ENCODE measurements around the gene KDM2A. TPM values are rescaled to one million over a fixed set of nuclear protein-coding genes. Genes with fewer than 3 reads are reported as not detected.

Gene KDM2A
- total RNA-seq, 1 donor = 65.9 TPM

DNA sequence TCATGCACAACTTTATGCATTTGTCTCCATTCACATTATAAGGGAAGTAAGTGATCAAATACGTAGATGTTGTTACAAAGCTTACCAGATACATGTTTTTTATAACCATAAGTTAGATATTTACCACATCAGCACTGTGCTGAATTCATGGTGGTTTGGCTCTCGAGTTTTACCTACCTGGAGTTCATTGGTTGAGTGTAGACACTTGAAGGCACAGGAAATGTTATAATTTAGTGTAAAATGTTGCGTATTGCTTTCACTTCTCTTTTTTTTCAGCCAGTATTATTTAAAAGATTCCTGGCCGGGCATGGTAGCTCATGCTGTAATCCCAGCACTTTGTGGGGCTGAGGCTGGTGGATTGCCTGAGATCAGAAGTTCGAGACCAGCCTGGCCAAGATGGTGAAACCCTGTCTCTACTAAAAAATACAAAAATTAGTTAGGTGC is 94.1 kb downstream of the KDM2A start:
- peaks cover 3% of the 10 kb centered on the region for H3K79me2 ChIP-seq (ENCODE audit: insufficient read depth, low read length)
- no peaks in the 10 kb centered on the region for H3K4me1 ChIP-seq (ENCODE audit: insufficient read depth, low read length)
- H3K27me3 ChIP-seq (ENCODE audit: insufficient read depth, low read length) = no peaks in the 10 kb centered on the region
- TF ChIP-seq, protein P1, sequence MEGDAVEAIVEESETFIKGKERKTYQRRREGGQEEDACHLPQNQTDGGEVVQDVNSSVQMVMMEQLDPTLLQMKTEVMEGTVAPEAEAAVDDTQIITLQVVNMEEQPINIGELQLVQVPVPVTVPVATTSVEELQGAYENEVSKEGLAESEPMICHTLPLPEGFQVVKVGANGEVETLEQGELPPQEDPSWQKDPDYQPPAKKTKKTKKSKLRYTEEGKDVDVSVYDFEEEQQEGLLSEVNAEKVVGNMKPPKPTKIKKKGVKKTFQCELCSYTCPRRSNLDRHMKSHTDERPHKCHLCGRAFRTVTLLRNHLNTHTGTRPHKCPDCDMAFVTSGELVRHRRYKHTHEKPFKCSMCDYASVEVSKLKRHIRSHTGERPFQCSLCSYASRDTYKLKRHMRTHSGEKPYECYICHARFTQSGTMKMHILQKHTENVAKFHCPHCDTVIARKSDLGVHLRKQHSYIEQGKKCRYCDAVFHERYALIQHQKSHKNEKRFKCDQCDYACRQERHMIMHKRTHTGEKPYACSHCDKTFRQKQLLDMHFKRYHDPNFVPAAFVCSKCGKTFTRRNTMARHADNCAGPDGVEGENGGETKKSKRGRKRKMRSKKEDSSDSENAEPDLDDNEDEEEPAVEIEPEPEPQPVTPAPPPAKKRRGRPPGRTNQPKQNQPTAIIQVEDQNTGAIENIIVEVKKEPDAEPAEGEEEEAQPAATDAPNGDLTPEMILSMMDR (IDR thresholded peaks at IDR 0.05; ENCODE audit: extremely low read depth, low read depth, low read length) = no peak
- H3K36me3 ChIP-seq (ENCODE audit: insufficient read depth, low read length) = peaks cover 47% of the 10 kb centered on the region
- DNase-seq (ENCODE audit: insufficient read length, low spot score, missing footprints) = no peak
- H4K20me1 ChIP-seq (ENCODE audit: insufficient read depth, low read length) = peaks cover 6% of the 10 kb centered on the region
- H3K27ac ChIP-seq (ENCODE audit: low read depth, low read length) = no peak overlapping the region
- H3K9me3 ChIP-seq (ENCODE audit: low read depth, low read length) = no peaks in the 10 kb centered on the region
- no peak overlapping the region for H3K4me2 ChIP-seq (ENCODE audit: insufficient read depth, low read length)
- H2AFZ ChIP-seq (ENCODE audit: low read length) = no peak overlapping the region
- no peak overlapping the region for H3K4me3 ChIP-seq (ENCODE audit: insufficient read depth, low read length)

DNA sequence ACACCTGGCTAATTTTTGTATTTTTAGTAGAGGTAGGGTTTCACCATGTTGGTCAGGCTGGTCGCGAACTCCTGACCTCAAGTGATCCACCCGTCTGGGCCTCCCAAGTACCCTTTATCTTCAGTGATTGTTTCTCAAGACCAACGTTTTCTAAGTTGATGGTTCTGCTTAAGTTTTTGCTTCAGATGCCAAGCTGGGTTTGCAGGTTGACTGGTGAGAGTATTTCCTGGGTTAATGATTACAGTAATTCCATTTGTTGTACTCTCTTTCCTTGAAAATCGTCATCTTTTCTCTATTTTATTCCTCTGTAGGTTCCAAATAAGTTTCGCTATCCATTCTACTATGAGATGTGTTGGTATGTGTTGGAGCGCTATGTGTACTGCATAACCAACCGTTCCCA is 108.7 kb downstream of the KDM2A start:
- peaks cover 65% of the 10 kb centered on the region for H3K36me3 ChIP-seq (ENCODE audit: insufficient read depth, low read length)
- no peak for DNase-seq (ENCODE audit: insufficient read length, low spot score, missing footprints)
- H3K4me3 ChIP-seq (ENCODE audit: insufficient read depth, low read length) = no peak overlapping the region
- peaks cover 3% of the 10 kb centered on the region for H4K20me1 ChIP-seq (ENCODE audit: insufficient read depth, low read length)
- no peak overlapping the region for H2AFZ ChIP-seq (ENCODE audit: low read length)
- H3K27ac ChIP-seq (ENCODE audit: low read depth, low read length) = no peak overlapping the region
- no peaks in the 10 kb centered on the region for H3K27me3 ChIP-seq (ENCODE audit: insufficient read depth, low read length)
- TF ChIP-seq, protein P1 (IDR thresholded peaks at IDR 0.05; ENCODE audit: extremely low read depth, low read depth, low read length) = no peak
- H3K79me2 ChIP-seq (ENCODE audit: insufficient read depth, low read length) = peaks cover 3% of the 10 kb centered on the region
- no peak overlapping the region for H3K4me2 ChIP-seq (ENCODE audit: insufficient read depth, low read length)
- H3K9me3 ChIP-seq (ENCODE audit: low read depth, low read length) = no peaks in the 10 kb centered on the region
- H3K4me1 ChIP-seq (ENCODE audit: insufficient read depth, low read length) = no peaks in the 10 kb centered on the region

DNA sequence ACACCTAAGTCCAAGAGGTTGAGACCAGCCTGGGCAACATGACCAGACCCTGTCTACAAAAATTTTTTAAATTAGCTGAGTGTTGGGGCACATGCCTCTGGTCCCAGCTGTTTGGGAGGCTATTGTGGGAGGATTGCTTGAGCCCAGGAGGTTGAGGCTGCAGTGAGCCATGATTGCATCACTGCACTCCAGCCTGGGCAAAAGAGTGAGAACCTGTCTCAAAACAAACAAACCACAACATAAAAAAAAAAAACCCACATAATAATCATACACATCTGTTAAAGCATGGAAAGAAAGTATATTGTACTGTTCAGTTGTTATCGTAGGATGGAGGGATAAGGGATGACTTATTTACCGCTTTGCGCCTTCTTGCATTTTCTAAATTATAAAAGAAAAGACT is 111.3 kb downstream of the KDM2A start:
- Histone ChIP-seq H4K20me1 (ENCODE audit: insufficient read depth, low read length) (peaks cover 3% of the 10 kb centered on the region), H3K27ac (ENCODE audit: low read depth, low read length) (no peak overlapping the region), H3K36me3 (ENCODE audit: insufficient read depth, low read length) (peaks cover 47% of the 10 kb centered on the region), H2AFZ (ENCODE audit: low read length) (no peak overlapping the region), H3K4me1 (ENCODE audit: insufficient read depth, low read length) (no peaks in the 10 kb centered on the region), H3K4me2 (ENCODE audit: insufficient read depth, low read length) (no peak overlapping the region), H3K4me3 (ENCODE audit: insufficient read depth, low read length) (no peak overlapping the region), H3K9me3 (ENCODE audit: low read depth, low read length) (no peaks in the 10 kb centered on the region), H3K79me2 (ENCODE audit: insufficient read depth, low read length) (peaks cover 15% of the 10 kb centered on the region), H3K27me3 (ENCODE audit: insufficient read depth, low read length) (no peaks in the 10 kb centered on the region)
- no peak for DNase-seq (ENCODE audit: insufficient read length, low spot score, missing footprints)
- TF ChIP-seq, protein P1 (IDR thresholded peaks at IDR 0.05; ENCODE audit: extremely low read depth, low read depth, low read length) = no peak

DNA sequence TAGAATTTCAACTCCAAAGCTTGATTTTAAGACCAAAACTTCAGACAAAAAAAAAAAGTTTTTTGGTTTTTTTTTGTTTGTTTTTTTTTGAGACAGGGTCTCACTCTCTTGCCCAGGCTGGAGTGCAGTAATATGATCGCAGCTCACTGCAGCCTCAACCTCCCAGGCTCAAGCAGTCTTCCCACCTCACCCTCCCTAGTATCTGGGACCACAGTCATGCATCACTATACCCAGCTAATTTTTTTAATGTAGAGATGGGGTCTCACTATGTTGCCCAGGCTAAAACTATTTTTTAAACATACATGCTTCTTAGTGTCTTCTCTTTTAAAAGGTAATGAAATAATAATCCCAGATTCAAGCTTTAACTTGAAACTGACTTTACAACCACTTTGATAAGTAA is 111.8 kb downstream of the KDM2A start:
- no peaks in the 10 kb centered on the region for H3K9me3 ChIP-seq (ENCODE audit: low read depth, low read length)
- H3K4me1 ChIP-seq (ENCODE audit: insufficient read depth, low read length) = no peaks in the 10 kb centered on the region
- peaks cover 47% of the 10 kb centered on the region for H3K36me3 ChIP-seq (ENCODE audit: insufficient read depth, low read length)
- TF ChIP-seq, protein P1 (IDR thresholded peaks at IDR 0.05; ENCODE audit: extremely low read depth, low read depth, low read length) = no peak
- no peak overlapping the region for H2AFZ ChIP-seq (ENCODE audit: low read length)
- H3K27ac ChIP-seq (ENCODE audit: low read depth, low read length) = no peak overlapping the region
- H3K27me3 ChIP-seq (ENCODE audit: insufficient read depth, low read length) = no peaks in the 10 kb centered on the region
- no peak for DNase-seq (ENCODE audit: insufficient read length, low spot score, missing footprints)
- no peak overlapping the region for H3K4me3 ChIP-seq (ENCODE audit: insufficient read depth, low read length)
- no peak overlapping the region for H3K4me2 ChIP-seq (ENCODE audit: insufficient read depth, low read length)
- peaks cover 3% of the 10 kb centered on the region for H4K20me1 ChIP-seq (ENCODE audit: insufficient read depth, low read length)
- peaks cover 16% of the 10 kb centered on the region for H3K79me2 ChIP-seq (ENCODE audit: insufficient read depth, low read length)

All from osteoblast (primary cell).